Tibial nerve (tissue), 4 donors: ENCODE measurements around the gene ENDOU.

Experiments
- CTCF ChIP-seq, 5 experiments: fragments of 200-600 bp in 3 of 5; fragments of 450-650 bp in 2 of 5; sonication (generic) in 3 of 5; IDR thresholded peaks; one replicate each; pipeline ENCODE4 v1.5.1; 2016 to 2019; ENCODE audit warnings: antibody characterized with exemption in 5 of 5, mild to moderate bottlenecking in 3 of 5, moderate library complexity in 2 of 5
- EP300 ChIP-seq, 2 donors: sonication (generic); formaldehyde crosslinking; IDR thresholded peaks; one replicate each; pipeline ENCODE4 v1.6.1; 2017; ENCODE audit warnings: antibody characterized with exemption in 2 of 2, mild to moderate bottlenecking in 1 of 2
- POLR2A ChIP-seq, 2 donors: fragments of 450-650 bp; IDR thresholded peaks; one replicate each; pipeline ENCODE4 v1.6.1; 2017; ENCODE audit warnings: antibody characterized with exemption in 2 of 2, mild to moderate bottlenecking in 2 of 2, moderate library complexity in 2 of 2

GRCh38 chr12:47772738-47773061 is 47.4 kb upstream of the ENDOU start:
- TF ChIP-seq POLR2A (IDR thresholded peaks at IDR 0.05) = no peak
- no peak for TF ChIP-seq CTCF (IDR thresholded peaks at IDR 0.05)
- no peak for TF ChIP-seq EP300 (IDR thresholded peaks at IDR 0.05)
